K562 (cell line): ENCODE results near the gene HSPA4. TPM values are rescaled to one million over a fixed set of nuclear protein-coding genes. Genes with fewer than 3 reads are reported as not detected.

Experiments used
- CBFA2T3 ChIP-seq: fragments of 450-650 bp; IDR thresholded peaks from 2 replicates; pipeline ENCODE4 v1.6.1; 2017
- CUX1 ChIP-seq: fragments of 200-800 bp; sonication (Bioruptor generic); IDR thresholded peaks from 2 replicates; pipeline ENCODE4 v1.6.1; 2016; ENCODE audit warnings: missing genetic modification characterization, missing compliant biosample characterization
- CXXC5 ChIP-seq: fragments of 250-450 bp; sonication (Bioruptor Pico); IDR thresholded peaks from 2 replicates; pipeline ENCODE4 v1.8.0; 2022; ENCODE audit warnings: inconsistent platforms, mild to moderate bottlenecking, moderate library complexity
- FOXK1 ChIP-seq: sonication (generic); formaldehyde crosslinking; IDR thresholded peaks from 2 replicates; pipeline ENCODE4 v1.8.0; 2022; ENCODE audit warnings: missing genetic modification reagents, mild to moderate bottlenecking, borderline replicate concordance
- GATA2 ChIP-seq: sonication (generic); formaldehyde crosslinking; IDR thresholded peaks from 2 replicates; pipeline ENCODE4 v1.4.0; 2020; ENCODE audit warnings: mild to moderate bottlenecking, missing genetic modification reagents
- KHSRP ChIP-seq: fragments of 450-650 bp; IDR thresholded peaks from 2 replicates; pipeline ENCODE4 v1.6.1; 2017
- KLF6 ChIP-seq: fragments of 250-450 bp; sonication (Bioruptor Pico); IDR thresholded peaks from 2 replicates; pipeline ENCODE4 v1.4.0; 2020; ENCODE audit warnings: mild to moderate bottlenecking, moderate library complexity, borderline replicate concordance
- SNIP1 ChIP-seq: fragments of 450-650 bp; IDR thresholded peaks from 2 replicates; pipeline ENCODE4 v1.7.1; 2017; ENCODE audit warnings: low read depth, mild to moderate bottlenecking
- ZNF232 ChIP-seq: sonication (generic); formaldehyde crosslinking; IDR thresholded peaks from 2 replicates; pipeline ENCODE4 v1.8.0; 2022; ENCODE audit warnings: mild to moderate bottlenecking, missing genetic modification reagents
- polyA plus RNA-seq, 8 experiments: library from polyadenylated mRNA; depleted of rRNA in 4 of 8; stranded (reverse) in 5 of 8; unstranded in 3 of 8; fragments of >200 nt; fragmentation: Nextera tagmentation in 2 of 8; fragmentation: Illumina TruSeq in 1 of 8; extraction: Ambion mirVana in 2 of 8; extraction: Trizol in 1 of 8; gene quantifications; 2 replicates each; pipeline versions ENCODE4 v1.2.1 to v1.2.3, GENCODE V29; 2011 to 2014; ENCODE audit warnings: inconsistent platforms in 1 of 8, missing spikeins in 1 of 8
- total RNA-seq, 7 experiments: library from RNA; depleted of rRNA in 6 of 7; stranded (reverse); fragments of >200 nt in 6 of 7; fragmentation: Illumina TruSeq in 2 of 7; extraction: Trizol in 2 of 7; gene quantifications; 2 replicates each; pipeline versions ENCODE4 v1.2.1 to v1.2.3, GENCODE V29; 2011 to 2021; ENCODE audit warnings: low replicate concordance in 1 of 7
- TF ChIP-seq, protein P1 (sequence below), 3 experiments: fragments of 200-800 bp in 1 of 3; fragments of 250-450 bp in 1 of 3; fragments of 450-650 bp in 1 of 3; sonication (Bioruptor Pico) in 1 of 3; sonication (Bioruptor generic) in 1 of 3; formaldehyde crosslinking in 1 of 3; IDR thresholded peaks; 2 replicates each; pipeline versions ENCODE4 v1.6.1 to v1.8.0; 2016 to 2022; ENCODE audit warnings: mild to moderate bottlenecking in 2 of 3, missing genetic modification characterization in 2 of 3, missing compliant biosample characterization in 1 of 3, moderate library complexity in 1 of 3
- TF ChIP-seq, protein P2 (sequence below): IDR thresholded peaks from 2 replicates; pipeline ENCODE4 v1.6.1; 2012; ENCODE audit warnings: low read depth, low read length, improper control_type of control experiment, borderline replicate concordance

Gene HSPA4
- total and polyA plus RNA-seq, 9 of the 15 experiments (the other 6 are each of a cell fraction or from before 2014, with no cell fraction given): 90.3 to 286 (median 148) TPM

DNA sequence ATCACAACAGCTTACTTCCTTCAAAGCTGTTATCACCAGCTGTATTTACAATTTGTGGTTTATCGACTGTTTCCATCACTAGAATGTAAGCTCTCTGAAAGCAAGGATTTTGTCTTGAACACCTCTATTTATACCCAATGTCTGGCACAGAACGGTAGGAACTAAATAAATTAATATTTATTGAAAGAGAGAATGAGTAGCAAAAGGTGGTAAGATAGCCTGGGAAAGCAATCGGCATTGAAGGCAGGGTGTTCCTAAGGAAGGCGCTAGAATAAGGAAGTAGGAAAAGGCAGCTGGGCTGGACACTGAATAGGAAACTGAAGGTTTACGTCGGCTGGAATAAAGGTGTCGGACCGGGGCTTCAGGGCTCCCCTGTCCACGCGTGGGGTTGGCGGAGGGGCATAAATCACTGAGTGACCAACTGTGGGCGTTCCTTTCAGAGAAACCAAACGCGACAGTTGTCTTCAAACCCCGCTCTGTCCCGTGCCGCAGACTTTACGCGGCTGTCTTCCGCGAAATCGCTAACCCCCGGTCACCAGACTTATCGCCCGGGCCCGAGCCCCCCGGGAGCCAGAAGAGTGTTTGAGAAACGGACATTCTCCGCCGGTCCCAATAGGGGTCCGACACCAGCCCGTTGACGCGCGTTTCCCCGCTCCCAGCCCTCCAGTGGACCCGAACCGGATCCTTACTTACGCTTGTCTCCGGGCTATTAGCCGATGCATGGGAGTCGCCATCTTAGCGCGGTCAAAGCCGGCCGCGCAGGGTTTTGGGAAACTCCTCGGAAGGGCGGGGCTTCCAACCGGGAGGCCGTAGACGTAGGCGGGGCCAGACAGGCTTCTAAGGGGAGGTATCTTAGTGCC is 25.8 kb upstream of the HSPA4 start, which contains the start of gene ZCCHC10 (continued):
- TF ChIP-seq, protein P1, sequence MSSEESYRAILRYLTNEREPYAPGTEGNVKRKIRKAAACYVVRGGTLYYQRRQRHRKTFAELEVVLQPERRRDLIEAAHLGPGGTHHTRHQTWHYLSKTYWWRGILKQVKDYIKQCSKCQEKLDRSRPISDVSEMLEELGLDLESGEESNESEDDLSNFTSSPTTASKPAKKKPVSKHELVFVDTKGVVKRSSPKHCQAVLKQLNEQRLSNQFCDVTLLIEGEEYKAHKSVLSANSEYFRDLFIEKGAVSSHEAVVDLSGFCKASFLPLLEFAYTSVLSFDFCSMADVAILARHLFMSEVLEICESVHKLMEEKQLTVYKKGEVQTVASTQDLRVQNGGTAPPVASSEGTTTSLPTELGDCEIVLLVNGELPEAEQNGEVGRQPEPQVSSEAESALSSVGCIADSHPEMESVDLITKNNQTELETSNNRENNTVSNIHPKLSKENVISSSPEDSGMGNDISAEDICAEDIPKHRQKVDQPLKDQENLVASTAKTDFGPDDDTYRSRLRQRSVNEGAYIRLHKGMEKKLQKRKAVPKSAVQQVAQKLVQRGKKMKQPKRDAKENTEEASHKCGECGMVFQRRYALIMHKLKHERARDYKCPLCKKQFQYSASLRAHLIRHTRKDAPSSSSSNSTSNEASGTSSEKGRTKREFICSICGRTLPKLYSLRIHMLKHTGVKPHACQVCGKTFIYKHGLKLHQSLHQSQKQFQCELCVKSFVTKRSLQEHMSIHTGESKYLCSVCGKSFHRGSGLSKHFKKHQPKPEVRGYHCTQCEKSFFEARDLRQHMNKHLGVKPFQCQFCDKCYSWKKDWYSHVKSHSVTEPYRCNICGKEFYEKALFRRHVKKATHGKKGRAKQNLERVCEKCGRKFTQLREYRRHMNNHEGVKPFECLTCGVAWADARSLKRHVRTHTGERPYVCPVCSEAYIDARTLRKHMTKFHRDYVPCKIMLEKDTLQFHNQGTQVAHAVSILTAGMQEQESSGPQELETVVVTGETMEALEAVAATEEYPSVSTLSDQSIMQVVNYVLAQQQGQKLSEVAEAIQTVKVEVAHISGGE (CRISPR knock-in tag; IDR thresholded peaks at IDR 0.05): peak in 2 of 3 experiments; percentile 49 to 85; a peak in 3 of 6 replicates
- TF ChIP-seq FOXK1 (CRISPR knock-in tag): peak; percentile 38; the same call in 1 of the 2 replicates
- TF ChIP-seq, protein P2, sequence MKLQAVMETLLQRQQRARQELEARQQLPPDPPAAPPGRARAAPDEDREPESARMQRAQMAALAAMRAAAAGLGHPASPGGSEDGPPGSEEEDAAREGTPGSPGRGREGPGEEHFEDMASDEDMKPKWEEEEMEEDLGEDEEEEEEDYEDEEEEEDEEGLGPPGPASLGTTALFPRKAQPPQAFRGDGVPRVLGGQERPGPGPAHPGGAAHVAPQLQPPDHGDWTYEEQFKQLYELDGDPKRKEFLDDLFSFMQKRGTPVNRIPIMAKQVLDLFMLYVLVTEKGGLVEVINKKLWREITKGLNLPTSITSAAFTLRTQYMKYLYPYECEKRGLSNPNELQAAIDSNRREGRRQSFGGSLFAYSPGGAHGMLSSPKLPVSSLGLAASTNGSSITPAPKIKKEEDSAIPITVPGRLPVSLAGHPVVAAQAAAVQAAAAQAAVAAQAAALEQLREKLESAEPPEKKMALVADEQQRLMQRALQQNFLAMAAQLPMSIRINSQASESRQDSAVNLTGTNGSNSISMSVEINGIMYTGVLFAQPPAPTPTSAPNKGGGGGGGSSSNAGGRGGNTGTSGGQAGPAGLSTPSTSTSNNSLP: no peak
- peak; percentile 85 for TF ChIP-seq CXXC5 (CRISPR knock-in tag)
- no peak for TF ChIP-seq KHSRP
- no peak; the same call in 1 of the 2 replicates for TF ChIP-seq GATA2 (CRISPR knock-in tag)
- no peak for TF ChIP-seq ZNF232
- no peak for TF ChIP-seq SNIP1
- no peak for TF ChIP-seq KLF6 (CRISPR knock-in tag)
- no peak for TF ChIP-seq CBFA2T3
- no peak for TF ChIP-seq CUX1 (CRISPR knock-in tag)
